Measurements from ENCODE around the gene PARP4.
"Not testable (repeated sequence)": the region's sequence is repeated elsewhere in the genome, so short reads cannot be mapped to it uniquely, and the experiment has no call there.

The PARP4 gene

GRCh38 chr13:24450530-24450929, 62.0 kb downstream of the PARP4 start:
- no peak for DNase-seq (ENCODE audit: low read depth in 2 of 2)

- DNase-seq (ENCODE audit: low read depth in 2 of 2), result not testable (repeated sequence)
These were observed 67.7 kb downstream of the PARP4 start for GRCh38 chr13:24444851-24445250.

- no peak for DNase-seq (ENCODE audit: low read depth in 2 of 2)
These were observed 69.2 kb downstream of the PARP4 start for GRCh38 chr13:24443366-24443765.

DNA sequence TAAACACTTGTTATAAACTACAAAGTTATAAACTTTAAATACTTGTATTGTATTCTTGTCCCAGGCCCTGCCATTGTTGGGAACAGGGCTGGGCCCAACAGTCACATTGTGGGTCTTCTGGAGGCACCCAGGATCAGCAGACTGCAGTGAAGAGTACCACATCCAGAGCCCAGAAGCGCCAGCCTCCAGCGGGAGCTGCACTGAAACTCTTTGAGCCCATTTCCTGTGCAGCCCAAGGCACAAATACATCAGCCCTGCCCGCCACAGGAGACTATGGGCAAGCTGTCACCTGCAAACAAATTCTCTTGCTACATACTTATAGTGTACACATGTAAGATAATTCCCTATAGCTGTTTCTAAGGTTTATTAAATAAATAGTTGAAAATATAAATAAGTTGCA, 86.5 kb downstream of the PARP4 start:
- not testable (repeated sequence) for DNase-seq (ENCODE audit: low read depth in 2 of 2)

DNA sequence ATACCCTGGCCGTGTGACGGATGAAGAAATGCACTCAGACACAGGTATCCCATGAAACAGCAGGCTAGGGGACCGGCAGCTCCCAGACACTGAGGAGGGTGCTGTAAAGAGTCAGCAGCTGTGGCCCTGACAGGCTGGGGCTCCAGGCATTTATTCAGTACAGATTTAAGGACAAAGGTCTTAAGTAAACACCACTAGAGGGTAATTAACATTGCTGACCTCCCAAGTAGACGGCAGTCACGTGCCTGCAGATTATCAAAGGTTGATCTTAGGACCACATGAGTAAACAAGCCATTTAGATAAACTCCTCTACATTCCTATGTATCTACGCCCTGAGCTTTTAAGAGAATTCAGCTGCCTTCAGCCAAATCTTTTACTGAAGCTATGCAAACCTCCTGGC, 92.9 kb downstream of the PARP4 start:
- not testable (repeated sequence) for DNase-seq (ENCODE audit: low read depth in 2 of 2)

- DNase-seq (ENCODE audit: low read depth in 2 of 2), result no peak
These were observed 104.7 kb downstream of the PARP4 start for GRCh38 chr13:24407844-24408243.

DNA sequence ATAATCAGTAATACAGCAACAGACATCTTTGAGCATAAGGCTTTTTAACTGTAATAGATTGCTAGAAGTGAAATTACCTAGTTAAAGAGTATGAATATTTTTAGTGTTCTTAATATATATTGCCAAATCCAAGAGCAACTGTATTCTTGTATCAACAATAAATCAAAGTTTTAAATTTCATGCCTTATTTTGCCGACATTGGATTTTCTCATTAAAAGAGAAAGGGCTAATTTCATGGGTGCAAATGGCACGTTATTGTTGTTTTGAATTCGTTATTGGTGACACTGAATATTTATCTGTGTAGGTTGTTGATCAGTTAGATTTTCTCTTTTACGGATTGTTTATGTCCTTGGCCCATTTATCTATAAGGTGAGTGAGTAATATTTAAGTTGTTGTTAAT, 106.1 kb downstream of the PARP4 start:
- no peak for DNase-seq (ENCODE audit: low read depth in 2 of 2)

GRCh38 chr13:24396821-24397220, 115.8 kb downstream of the PARP4 start:
- no peak for DNase-seq (ENCODE audit: low read depth in 2 of 2)

GRCh38 chr13:24392972-24393371, 119.6 kb downstream of the PARP4 start:
- no peak for DNase-seq (ENCODE audit: low read depth in 2 of 2)

DNA sequence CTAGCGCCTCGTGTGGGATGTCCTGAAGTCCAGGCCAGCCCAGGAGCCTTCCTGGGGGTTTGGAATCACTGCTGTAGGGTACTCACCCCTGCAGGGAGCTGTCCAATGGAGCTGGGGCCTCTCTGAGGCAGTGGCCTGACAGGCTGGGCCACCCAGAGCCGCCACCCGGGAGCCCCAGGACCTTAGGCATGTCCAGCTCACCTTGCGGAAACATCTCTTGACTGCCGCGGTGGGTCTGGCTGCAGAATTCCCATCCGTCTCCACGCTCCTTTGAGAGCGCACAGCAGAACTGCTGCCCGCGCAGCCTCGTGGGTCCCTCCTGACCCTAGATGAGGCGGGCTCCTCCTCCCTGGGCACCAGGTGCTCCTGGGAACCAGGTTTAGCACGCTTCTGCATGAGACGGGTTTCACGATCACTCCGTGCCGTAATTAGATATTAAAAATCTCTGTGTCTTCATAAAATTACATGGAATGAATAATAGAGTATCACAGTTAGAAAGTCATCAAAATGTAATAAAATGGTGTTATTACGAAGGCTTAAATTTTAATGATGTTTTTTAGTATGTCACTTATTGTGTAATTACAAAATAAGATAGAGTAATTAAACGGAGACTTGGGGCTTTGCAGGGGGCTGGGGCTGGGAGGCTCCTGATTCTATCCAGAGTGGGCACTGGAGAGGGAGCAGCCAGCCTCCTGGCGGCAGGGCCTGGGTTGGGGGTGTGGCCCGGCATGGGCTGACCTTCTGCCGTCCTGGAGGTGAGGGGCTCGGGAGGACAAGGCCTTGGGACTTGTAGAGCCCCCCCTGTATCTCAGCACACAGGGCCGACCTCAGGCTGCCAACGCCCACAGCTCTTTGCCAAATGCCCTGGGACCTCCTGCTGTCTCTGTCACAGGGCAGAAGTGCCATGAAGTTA, 120.6 kb downstream of the PARP4 start:
- DNase-seq (ENCODE audit: low read depth in 2 of 2), result not testable (repeated sequence)

DNA sequence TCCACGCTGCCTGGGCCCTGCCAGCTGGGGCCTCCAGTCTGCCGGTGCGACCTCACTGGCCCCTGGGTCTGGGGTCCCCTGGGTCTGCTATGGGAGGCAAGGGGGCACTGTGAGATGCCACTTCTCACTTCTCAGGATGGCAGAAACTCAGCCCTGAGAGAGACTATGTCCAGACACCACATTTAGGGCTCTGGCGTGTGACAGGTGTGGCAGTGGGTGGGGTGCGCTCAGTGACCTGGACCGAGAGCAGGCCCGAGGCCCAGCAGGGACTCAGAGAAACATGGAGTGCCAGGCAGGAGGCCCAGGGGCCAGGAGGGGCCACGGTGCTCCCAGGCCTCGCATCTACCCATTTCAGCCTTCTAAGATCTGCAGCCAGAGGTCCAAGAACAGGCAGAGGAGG, 121.8 kb downstream of the PARP4 start:
- not testable (repeated sequence) for DNase-seq (ENCODE audit: low read depth in 2 of 2)

DNA sequence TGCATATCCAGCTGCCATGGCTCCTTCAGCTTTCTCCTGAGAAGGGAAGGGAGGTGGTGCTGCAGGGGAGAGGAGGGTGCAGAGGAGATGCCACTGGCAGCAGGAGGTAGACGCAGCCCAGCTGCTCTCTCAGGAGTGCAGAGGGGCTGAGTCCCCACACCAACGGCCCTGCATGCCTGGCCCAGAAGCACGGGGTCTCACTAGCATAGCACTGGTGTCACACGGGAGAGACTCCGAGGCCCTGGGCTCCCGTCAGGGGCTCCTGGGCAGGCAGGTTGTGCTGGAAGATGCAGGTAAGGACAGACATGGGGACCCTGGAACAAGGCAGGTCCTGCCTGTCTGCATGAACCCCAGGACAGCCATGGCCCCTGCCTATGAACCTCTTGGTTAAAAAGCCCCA, 123.1 kb downstream of the PARP4 start:
- no peak for DNase-seq (ENCODE audit: low read depth in 2 of 2)

- DNase-seq (ENCODE audit: low read depth in 2 of 2), result not testable (repeated sequence)
These were observed 123.8 kb downstream of the PARP4 start for GRCh38 chr13:24388743-24389142.

DNA sequence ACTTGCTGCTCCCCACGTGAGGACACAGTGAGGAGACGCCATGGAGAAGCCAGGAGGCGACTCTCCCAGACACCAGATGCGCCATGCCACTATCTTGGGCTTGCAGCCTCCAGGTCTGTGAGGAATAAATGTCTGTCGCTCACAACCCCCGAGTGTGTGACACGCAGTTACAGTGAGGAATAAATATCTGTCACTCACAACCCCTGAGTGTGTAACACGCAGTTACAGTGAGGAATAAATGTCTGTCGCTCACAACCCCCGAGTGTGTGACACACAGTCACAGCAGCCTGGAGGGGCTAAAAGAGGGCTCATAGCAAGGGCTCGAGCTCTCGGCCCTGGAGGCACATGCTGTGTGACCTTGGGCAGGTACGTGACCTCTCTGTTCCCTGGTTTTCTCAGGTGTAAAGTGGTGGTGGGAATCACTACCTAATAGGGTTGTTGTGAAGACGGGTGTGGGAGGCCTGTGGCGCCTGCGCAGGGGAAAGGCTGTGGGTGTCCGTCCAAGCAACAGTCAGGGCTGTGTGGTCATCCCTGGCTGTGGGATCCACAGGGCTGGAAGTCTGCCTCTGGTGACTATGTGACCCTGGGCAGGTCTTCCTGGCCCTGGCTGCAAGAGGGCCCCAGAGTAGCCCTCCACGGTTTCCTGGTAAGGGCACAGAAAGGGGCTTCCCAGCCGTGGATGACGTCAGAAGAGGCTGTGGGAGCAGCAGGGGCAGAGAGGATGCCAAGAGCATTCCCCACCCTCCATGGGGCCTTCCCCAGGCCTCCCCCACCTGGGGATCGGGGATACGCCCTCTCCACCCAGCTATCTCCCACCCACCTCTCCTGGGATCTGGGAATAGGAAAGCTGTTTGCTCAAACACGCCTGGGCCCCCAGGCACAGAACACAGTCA, 125.5 kb downstream of the PARP4 start:
- no peak for DNase-seq (ENCODE audit: low read depth in 2 of 2)

DNA sequence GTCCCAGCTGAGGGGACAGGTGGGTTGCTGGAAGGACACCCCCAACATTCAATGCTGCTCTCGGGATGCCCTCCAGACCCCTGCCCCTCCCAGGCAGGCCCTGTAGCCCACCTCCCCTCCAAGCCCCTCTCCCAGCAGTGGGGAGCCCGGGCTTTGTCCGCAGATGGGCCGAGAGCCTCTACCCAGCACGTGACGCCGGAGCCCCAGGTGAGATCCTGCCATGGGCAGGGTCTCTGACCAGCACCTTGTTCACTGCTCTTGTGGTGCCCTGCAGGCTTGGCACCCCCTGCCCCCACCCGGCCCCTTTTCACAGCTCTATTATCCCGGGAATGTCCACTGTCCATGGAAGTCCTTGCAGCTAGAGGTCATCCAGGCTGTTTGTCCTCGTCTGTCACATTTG, 126.7 kb downstream of the PARP4 start:
- DNase-seq (ENCODE audit: low read depth in 2 of 2), result no peak

- not testable (repeated sequence) for DNase-seq (ENCODE audit: low read depth in 2 of 2)
These were observed 127.6 kb downstream of the PARP4 start for GRCh38 chr13:24384946-24385345.

DNA sequence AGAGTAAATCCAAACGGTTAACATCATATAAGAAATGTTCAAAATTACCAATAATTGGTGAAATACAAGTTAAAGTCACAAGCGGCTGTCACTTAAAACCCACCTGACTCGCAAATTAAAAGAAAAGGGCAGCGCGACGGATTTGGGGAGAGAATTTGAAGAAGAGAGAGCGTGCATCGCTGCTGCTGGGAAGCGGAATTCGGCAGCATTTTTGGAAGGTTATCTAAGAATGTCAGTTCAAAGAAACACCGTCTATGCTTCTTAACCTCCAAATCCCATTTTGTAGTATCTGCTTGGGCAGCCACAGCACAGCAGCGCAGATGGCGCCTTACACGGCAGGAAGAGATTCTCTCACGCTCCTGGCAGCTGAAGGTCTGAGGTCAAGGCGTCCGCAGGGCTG, 128.5 kb downstream of the PARP4 start:
- DNase-seq (ENCODE audit: low read depth in 2 of 2), result not testable (repeated sequence)

GRCh38 chr13:24381541-24382265, 130.9 kb downstream of the PARP4 start:
- DNase-seq (ENCODE audit: low read depth in 2 of 2), result no peak

GRCh38 chr13:24380881-24381280, 131.7 kb downstream of the PARP4 start:
- DNase-seq (ENCODE audit: low read depth in 2 of 2), result not testable (repeated sequence)

- not testable (repeated sequence) for DNase-seq (ENCODE audit: low read depth in 2 of 2)
These were observed 132.4 kb downstream of the PARP4 start for GRCh38 chr13:24380227-24380626.

- not testable (repeated sequence) for DNase-seq (ENCODE audit: low read depth in 2 of 2)
These were observed 141.3 kb downstream of the PARP4 start for GRCh38 chr13:24371273-24371672.
